Transverse colon (tissue), 3 donors: ENCODE results near the gene ITGA6.

Experiments
- POLR2A ChIP-seq: fragments of 450-650 bp; IDR thresholded peaks from one replicate; pipeline ENCODE4 v1.6.1; 2016; ENCODE audit warnings: antibody characterized with exemption, mild to moderate bottlenecking, moderate library complexity
- TF ChIP-seq, protein P1 (sequence below), 5 experiments: fragments of 200-600 bp in 3 of 5; fragments of 450-650 bp in 2 of 5; sonication (generic) in 3 of 5; IDR thresholded peaks; 1 replicate in 2 of 5; 2 replicates in 3 of 5; pipeline ENCODE4 v1.5.1; 2016 to 2017; ENCODE audit warnings: antibody characterized with exemption in 5 of 5, inconsistent platforms in 3 of 5, mild to moderate bottlenecking in 2 of 5, moderate library complexity in 1 of 5

DNA sequence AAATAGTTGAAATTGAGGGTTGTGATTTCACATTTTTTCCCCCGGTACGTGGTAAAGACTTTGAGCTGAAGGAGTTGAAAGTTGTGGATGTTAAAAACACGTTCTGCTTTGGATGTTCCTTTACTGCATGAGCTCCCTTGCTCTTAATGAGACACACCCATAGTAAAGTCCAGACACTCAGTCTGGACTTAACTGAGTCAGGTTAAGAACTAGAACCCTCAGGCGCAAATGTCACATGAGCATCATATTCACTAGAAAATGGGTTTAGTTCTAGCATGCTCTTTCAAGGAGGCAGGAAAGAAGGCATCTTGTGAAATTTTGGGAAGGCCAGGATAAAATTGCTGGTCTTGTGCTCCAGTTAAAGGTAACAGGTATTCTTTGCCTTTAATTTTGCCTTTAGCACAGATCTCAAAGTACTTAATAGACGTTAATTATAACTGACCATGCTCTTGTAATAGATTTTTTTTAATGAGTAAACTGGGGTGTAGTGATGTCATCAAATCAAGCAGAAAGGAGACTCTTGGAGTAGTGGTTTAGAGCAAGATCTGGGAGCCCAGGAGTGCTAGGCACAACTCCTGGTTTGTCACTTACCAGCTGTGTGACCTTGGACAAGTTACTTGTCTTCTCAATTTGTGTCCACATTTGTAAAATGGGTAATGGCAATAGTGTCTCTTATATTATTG is 20.6 kb downstream of the ITGA6 start:
- TF ChIP-seq, protein P1, sequence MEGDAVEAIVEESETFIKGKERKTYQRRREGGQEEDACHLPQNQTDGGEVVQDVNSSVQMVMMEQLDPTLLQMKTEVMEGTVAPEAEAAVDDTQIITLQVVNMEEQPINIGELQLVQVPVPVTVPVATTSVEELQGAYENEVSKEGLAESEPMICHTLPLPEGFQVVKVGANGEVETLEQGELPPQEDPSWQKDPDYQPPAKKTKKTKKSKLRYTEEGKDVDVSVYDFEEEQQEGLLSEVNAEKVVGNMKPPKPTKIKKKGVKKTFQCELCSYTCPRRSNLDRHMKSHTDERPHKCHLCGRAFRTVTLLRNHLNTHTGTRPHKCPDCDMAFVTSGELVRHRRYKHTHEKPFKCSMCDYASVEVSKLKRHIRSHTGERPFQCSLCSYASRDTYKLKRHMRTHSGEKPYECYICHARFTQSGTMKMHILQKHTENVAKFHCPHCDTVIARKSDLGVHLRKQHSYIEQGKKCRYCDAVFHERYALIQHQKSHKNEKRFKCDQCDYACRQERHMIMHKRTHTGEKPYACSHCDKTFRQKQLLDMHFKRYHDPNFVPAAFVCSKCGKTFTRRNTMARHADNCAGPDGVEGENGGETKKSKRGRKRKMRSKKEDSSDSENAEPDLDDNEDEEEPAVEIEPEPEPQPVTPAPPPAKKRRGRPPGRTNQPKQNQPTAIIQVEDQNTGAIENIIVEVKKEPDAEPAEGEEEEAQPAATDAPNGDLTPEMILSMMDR (IDR thresholded peaks at IDR 0.05) = no peak
- no peak for TF ChIP-seq POLR2A
